Epidermal melanocyte (primary cell): ENCODE data around the gene GNPTG.

Source experiments
- DNase-seq: peaks from one replicate; pipeline ENCODE4 v3.0.0; 2011; ENCODE audit warnings: low spot score; ENCODE audit not compliant: insufficient read length

The GNPTG gene

GRCh38 chr16:1351582-1352362, at the start of gene GNPTG, which contains the start of gene TSR3:
Gene GNPTG, plus strand, starts transcription at chr16:1351931. Its CDS starts 35 bp downstream, at chr16:1351966.
Gene TSR3, minus strand, starts transcription at chr16:1351878. Its CDS starts 74 bp downstream, at chr16:1351804.
- peak; percentile 86 for DNase-seq

- DNase-seq: no peak
Observed at GRCh38 chr16:1305823-1306222, 45.9 kb upstream of the GNPTG start.

- DNase-seq: no peak
Observed at GRCh38 chr16:1306334-1306733, 45.4 kb upstream of the GNPTG start.

- no peak for DNase-seq
Observed at GRCh38 chr16:1308036-1308976, 43.4 kb upstream of the GNPTG start.

- DNase-seq: peak; percentile 95
Observed at GRCh38 chr16:1308977-1309885, 42.5 kb upstream of the GNPTG start, which contains the start of gene UBE2I. Gene UBE2I, plus strand, starts transcription at chr16:1309636. Its CDS starts 4,395 bp downstream, at chr16:1314031.

- DNase-seq: no peak
Observed at GRCh38 chr16:1309888-1310831, 41.6 kb upstream of the GNPTG start.

- DNase-seq: no peak
Observed at GRCh38 chr16:1310832-1311200, 40.9 kb upstream of the GNPTG start.

- no peak for DNase-seq
Observed at GRCh38 chr16:1311212-1311737, 40.5 kb upstream of the GNPTG start.

GRCh38 chr16:1311738-1312466, 39.8 kb upstream of the GNPTG start:
- DNase-seq: peak; percentile 48

GRCh38 chr16:1312467-1312816, 39.3 kb upstream of the GNPTG start:
- DNase-seq: no peak

- DNase-seq: no peak
Observed at GRCh38 chr16:1312903-1313302, 38.8 kb upstream of the GNPTG start.

- DNase-seq: no peak
Observed at GRCh38 chr16:1313721-1314369, 37.9 kb upstream of the GNPTG start.

- DNase-seq: no peak
Observed at GRCh38 chr16:1314399-1315068, 37.2 kb upstream of the GNPTG start.

- DNase-seq: no peak
Observed at GRCh38 chr16:1315081-1316032, 36.4 kb upstream of the GNPTG start.

GRCh38 chr16:1316033-1316405, 35.7 kb upstream of the GNPTG start:
- no peak for DNase-seq

- DNase-seq: no peak
Observed at GRCh38 chr16:1317479-1318267, 34.1 kb upstream of the GNPTG start.
